HPDE6-E6E7 (cell line): ENCODE data around the gene NSUN3.

Experiments used
- DNase-seq: peaks from one replicate; pipeline ENCODE4 v3.0.0; 2011; ENCODE audit warnings: missing footprints; ENCODE audit errors: extremely low spot score

The NSUN3 gene

DNA sequence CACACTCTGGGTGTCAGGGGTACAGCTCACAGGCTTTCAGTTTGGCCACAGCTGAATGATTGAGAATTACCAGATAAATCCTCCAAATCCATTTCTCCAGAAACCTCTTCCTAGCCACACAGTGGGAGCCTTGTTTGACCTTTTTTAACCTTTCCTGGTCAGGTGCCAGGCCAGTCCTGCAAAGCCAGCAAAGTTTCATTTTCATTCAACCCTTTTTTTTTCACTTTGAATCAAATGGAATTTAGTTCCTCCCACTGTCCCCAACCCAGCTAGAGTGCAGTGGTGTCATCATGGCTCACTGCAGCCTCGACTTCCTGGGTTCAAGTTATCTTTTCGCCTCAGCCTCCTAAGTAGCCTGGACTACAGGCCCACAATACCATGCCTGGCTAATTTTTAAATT, 67.8 kb downstream of the NSUN3 start:
- DNase-seq, result no peak

DNA sequence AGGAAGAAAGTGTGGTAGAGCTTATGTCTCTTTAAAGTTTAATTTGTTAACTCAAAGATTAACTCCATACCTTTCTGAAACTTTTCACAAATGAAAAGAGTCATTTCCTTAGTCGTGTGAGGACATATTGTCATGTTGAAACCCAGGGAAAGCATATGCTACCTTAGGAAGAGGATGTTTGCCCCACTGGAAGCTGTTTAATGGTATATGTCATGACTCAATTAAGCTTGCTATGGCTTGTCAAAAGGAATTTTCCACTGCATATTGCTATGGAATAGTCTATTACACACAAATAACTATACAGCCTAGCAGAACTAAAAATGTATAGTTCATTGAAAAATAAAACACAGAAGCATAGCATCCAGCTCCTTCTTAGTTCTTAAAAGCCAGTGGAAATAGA, 69.9 kb downstream of the NSUN3 start:
- DNase-seq, result peak; percentile 32

- DNase-seq, result no peak
These were observed 73.3 kb downstream of the NSUN3 start for GRCh38 chr3:94136133-94136532.

DNA sequence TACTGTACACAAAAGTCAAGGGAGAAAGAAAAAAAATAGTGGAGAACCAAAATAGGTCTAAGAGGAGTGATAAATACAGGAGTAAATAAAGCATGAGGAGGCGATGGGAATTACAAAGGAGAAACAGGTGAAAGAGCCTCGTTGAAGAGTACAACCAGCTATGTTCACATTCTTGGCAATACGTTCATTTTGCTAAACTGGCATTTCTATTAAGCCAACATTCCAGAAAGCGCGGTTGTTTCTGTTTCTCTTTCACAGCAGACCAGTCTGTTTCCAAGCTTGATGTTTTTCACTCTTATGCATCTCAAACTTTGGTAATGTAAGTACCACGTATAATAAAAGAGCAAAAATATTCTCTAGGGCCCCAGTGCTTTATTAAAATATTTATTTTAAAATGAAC, 74.5 kb downstream of the NSUN3 start:
- DNase-seq, result no peak

GRCh38 chr3:94146455-94146854, 83.6 kb downstream of the NSUN3 start:
- DNase-seq, result no peak

- DNase-seq, result no peak
These were observed 84.2 kb downstream of the NSUN3 start for GRCh38 chr3:94147012-94147411.

DNA sequence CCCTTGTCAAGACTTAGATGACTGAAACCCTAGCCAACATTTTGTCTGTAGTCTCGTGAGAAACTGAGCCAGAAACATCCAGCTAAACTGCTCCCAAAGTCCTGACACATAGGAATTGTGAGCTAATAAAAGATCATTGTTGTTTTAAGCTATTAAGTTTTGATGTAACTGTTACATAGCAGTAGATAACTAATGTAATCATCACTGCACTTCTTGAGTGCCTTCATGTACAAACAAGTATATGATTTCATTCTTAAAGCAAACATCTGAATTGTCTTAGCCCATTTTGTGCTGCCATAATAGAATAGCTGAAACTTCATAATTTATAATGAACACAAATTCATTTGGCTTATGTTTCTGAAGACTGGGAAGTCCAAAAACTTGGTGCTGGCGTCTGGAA, 87.3 kb downstream of the NSUN3 start:
- no peak for DNase-seq

DNA sequence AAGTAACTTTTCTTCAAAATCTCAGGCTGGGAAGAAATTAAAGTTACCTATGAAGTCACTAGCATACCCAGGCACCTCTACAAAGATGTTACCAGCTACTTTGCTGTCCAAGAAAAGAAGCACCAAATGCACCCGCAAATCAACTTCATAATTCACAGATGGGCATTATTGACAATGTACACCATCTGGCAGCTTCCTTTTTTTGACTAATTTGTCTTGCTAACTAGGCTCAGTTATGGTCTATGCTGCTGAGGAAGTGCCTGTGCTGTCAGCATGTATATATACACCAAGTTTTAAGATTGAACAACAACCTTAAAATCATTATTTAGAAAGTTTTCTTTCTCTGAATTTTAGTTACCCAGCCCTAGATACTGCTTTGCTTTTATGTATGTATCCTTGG, 93.8 kb downstream of the NSUN3 start:
- no peak for DNase-seq

DNA sequence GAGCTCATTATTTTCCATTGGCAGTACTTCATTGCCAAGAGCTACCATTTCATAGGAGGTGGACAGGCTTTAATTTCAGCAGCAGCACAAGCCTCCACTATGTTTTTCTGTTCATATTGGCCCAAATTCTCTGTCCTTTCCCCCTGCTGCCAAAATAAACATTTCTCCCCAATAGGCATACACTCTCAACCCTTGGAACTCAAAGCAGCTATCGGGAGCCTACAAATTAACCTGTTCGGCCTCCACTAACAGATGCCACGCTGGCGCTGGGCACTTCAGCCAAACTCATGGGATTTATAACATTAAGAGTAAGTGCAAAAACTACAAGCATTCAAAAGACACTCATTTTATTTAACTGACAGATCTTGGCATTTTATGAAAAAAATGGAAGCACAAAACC, 95.7 kb downstream of the NSUN3 start:
- no peak for DNase-seq

DNA sequence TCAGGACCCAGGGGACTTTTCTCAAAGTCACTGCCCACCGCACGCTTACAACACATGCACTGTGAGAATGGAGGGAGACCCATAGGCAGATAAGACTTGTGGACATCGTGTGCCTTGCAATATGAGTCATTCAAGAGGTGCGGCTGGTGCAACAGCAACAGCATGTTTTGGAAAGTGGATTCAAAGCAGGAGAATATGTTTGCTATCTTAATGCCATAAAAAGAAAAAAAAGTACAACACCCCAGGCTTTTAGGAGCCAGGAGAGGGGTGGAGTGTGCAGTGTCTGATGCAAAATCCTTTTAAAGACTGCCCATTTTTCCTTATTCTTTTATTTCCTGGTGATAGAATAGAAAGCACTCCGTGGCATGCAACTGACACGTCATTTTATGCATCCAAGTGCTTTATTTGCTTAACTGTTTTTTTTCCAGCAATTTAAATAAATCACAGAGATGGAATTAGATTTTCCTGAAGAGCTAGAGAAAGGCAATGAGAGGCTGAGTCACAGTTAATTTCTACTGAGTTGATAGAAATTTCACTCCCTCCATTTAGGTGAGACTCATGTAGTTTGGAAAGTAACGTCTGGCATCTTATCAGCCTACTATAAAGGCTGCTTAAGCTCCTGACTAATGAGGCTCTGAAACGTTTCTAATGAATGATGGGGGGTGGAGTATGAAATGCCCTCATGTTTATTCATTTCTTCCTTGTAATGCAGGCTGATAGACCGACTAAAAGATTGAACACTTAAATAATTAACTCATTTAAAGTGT, 96.4 kb downstream of the NSUN3 start:
- peak; percentile 27 for DNase-seq

DNA sequence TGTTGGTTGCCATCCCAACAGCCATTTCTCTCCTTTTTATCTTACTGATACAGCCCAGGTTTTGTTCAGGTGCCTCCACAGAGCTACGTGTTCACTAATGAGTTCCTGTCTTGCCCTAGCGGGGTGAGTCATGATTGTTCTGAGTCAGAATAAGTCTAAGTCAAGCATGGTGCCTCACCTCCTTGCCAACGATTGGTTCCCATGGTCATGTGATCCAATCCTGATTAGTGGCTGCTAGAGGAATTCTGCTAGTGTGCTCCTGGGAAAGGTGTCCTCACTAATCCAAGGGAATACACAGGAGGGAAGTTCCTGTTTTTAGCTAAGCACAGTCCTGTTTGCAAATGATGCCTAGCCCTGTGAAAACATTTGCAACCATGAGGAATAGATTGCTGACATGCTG, 99.8 kb downstream of the NSUN3 start:
- DNase-seq, result peak; percentile 67

- DNase-seq, result no peak
These were observed 104.5 kb downstream of the NSUN3 start for GRCh38 chr3:94167346-94167745.

DNA sequence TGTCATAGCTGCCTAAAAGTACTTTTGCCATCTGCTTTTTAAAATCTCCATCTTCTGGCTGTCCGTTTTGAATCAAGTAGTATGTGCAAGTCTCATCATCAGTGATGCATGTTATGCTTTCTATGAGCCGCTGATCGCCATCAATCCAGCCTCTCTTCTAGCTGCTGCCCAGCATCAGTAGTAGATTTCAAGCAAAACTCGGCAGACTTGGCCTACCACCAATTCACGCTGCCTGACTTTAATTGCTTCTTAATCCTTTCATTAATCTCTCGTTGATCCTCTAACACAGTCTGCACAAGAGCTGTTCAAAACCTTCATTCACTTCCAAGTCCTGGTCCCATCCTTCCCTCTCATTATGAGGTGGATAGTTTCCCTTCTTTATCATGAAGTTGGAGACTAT, 104.9 kb downstream of the NSUN3 start:
- no peak for DNase-seq

GRCh38 chr3:94171954-94172353, 109.1 kb downstream of the NSUN3 start:
- no peak for DNase-seq

GRCh38 chr3:94172695-94173310, 109.9 kb downstream of the NSUN3 start:
- DNase-seq, result no peak

DNA sequence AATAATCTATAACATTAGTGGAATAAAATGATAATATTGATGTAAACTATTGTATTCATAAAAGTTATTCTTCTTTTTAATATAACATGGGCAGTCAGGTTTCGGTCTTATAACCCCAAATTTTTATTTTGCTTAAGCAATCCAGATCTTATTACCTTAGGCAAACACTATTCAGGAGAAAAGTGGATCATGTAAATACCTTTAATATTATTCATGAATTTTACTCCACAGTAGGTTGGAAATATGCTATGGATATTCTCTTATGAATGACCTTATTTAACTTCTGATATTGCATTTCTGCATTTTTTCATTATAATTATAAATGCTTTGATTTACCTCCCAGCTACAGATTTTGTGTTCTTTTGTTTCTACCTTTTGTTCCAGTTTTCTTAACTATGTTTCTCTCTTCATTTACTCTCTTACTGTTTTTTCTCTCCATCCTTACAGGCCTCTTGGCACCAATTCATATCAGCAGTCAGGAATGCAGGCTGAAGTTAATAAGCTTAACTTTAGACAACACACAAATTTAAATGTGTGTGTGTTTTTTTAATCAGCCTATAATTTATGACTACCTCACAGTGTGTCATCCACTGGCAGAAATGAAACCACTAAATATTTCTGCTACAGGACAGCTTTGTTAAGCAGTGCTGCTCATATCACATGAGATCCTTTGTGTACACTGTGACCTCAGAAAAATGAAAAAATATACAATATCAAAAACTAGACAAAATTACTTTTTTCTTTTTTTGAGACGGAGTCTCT, 111.0 kb downstream of the NSUN3 start:
- DNase-seq, result no peak

- DNase-seq, result no peak
These were observed 112.8 kb downstream of the NSUN3 start for GRCh38 chr3:94175677-94176076.

GRCh38 chr3:94176988-94177745, 114.3 kb downstream of the NSUN3 start:
- DNase-seq, result no peak
